Esophagus mucosa (tissue), 1 donor: Measurements from ENCODE around the gene FXYD3. TPM values are rescaled to one million over a fixed set of nuclear protein-coding genes. Genes with fewer than 3 reads are reported as not detected.
A peak's percentile ranks its signal among the peaks of the same experiment; 100 is the strongest.
"Not testable (repeated sequence)": the region's sequence is repeated elsewhere in the genome, so short reads cannot be mapped to it uniquely, and the experiment has no call there.

Experiments
- ATAC-seq: fragments of 200-7000 bp; cut with Tn5 transposase; one replicate; pipeline ENCODE4 v1.9.1; 2020
- total RNA-seq: library from RNA; stranded (reverse); gene quantifications from one replicate; pipeline ENCODE4 v1.2.4, GENCODE V29; 2023
- donor health status: DM: yes; HTN: yes; CAD: no.

FXYD3 gene
- total RNA-seq, 1 donor from 2014 or later, result 736 TPM

- ATAC-seq, result peak; percentile 35
Measured at GRCh38 chr19:35125749-35126623, 10.4 kb downstream of the FXYD3 start.

DNA sequence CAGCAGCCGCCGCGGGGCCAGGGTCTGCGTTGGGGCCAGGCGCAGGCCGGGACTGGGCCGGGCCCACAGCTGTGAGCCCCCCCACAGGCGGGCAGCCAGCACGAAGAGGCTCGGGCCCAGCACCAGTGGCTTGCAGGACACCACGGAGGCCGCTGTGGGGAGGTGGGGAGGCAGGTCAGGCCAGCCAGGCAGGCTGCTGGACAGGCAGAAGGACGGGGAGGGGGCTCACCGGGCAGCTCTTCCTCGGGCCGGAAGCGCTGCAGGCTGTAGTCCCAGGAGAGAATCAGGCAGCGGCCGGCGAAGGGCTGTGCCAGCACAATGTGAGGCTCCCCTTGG lies 11.0 kb downstream of the FXYD3 start:
- ATAC-seq, result no peak

- peak; percentile 53 for ATAC-seq
Measured at GRCh38 chr19:35127871-35128270, 12.2 kb downstream of the FXYD3 start.

DNA sequence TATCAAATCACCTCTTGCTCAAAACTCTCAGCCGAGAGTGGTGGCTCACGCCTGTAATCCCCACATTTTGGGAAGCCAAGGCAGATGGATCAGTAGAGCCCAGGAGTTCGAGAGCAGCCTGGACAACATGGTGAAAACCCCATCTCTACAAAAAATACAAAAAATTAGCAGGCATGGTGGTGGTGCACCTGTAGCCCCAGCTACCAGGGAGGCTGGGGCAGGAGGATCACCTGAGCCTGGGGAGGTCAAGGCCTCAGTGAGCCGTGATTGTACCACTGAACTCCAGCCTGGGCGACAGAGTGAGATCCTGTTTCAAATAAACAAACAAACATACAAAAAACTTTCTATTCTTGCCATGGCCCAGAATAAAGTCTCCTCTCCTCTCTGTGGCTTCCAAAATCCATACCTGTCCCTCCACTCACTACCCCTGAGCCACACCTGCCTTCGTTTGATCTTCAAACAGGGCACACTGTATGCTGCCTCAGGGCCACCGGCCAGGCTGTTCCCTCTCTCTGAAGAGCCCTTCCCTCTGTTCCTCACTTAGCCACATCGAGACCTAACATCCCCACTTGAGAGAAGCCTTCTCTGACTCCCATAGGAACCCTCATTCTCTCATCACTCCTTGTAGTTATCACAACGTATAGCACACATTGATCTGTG lies 12.9 kb downstream of the FXYD3 start:
- ATAC-seq, result no peak

GRCh38 chr19:35129724-35130274 lies 14.2 kb downstream of the FXYD3 start:
- not testable (repeated sequence) for ATAC-seq

- no peak for ATAC-seq
Measured at GRCh38 chr19:35130761-35131720, 15.4 kb downstream of the FXYD3 start.

GRCh38 chr19:35132254-35132653 lies 16.6 kb downstream of the FXYD3 start:
- ATAC-seq, result no peak

GRCh38 chr19:35133826-35134225 lies 18.2 kb downstream of the FXYD3 start:
- no peak for ATAC-seq

GRCh38 chr19:35134601-35135242 lies 19.1 kb downstream of the FXYD3 start, which contains the start of gene LGI4:
LGI4 (minus strand) TSS chr19:35135059; CDS start chr19:35134680, 379 bp downstream.
- no peak for ATAC-seq

GRCh38 chr19:35135389-35135909 lies 19.8 kb downstream of the FXYD3 start:
- peak; percentile 62 for ATAC-seq

GRCh38 chr19:35136231-35136630 lies 20.6 kb downstream of the FXYD3 start:
- ATAC-seq, result no peak

DNA sequence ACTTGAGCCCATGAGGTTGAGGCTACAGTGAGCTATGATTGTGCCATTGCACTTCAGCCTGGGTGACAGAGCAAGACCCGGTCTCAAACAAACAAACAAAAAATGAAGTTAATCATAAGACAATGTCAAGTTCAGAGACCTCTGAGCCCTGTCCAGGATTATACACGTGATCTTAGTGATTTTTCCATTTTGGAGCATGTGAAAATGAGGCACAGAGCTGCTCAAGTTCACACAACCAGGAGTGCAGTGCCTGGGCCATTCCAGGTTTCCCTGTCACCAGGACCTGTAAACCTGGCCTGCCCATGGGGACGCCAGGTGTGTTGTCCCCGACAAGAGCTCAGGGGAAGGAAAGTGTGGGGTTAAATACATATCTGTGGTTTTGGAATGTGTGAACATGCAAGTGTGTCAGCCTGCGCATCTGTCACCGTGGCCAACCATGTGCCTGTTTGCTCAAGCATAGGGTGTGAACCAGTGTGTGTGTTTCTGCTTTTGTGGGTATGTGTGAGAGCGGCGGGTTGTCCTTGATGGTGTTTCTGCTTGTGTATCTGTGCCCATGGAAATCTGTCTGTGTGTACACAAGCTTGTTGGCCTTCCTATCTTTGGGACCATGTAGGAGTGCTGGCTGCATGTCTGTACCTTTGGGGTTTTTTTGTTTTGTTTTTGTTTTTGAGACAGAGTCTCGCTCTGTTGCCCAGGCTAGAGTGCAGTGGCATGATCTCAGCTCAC lies 21.5 kb downstream of the FXYD3 start:
- ATAC-seq, result no peak

- ATAC-seq, result no peak
Measured at GRCh38 chr19:35138305-35138892, 22.8 kb downstream of the FXYD3 start, which contains the start of gene FXYD1. FXYD1 (plus strand) TSS chr19:35138824; CDS start chr19:35140080, 1,256 bp downstream.

- no peak for ATAC-seq
Measured at GRCh38 chr19:35140207-35140961, 24.8 kb downstream of the FXYD3 start.

DNA sequence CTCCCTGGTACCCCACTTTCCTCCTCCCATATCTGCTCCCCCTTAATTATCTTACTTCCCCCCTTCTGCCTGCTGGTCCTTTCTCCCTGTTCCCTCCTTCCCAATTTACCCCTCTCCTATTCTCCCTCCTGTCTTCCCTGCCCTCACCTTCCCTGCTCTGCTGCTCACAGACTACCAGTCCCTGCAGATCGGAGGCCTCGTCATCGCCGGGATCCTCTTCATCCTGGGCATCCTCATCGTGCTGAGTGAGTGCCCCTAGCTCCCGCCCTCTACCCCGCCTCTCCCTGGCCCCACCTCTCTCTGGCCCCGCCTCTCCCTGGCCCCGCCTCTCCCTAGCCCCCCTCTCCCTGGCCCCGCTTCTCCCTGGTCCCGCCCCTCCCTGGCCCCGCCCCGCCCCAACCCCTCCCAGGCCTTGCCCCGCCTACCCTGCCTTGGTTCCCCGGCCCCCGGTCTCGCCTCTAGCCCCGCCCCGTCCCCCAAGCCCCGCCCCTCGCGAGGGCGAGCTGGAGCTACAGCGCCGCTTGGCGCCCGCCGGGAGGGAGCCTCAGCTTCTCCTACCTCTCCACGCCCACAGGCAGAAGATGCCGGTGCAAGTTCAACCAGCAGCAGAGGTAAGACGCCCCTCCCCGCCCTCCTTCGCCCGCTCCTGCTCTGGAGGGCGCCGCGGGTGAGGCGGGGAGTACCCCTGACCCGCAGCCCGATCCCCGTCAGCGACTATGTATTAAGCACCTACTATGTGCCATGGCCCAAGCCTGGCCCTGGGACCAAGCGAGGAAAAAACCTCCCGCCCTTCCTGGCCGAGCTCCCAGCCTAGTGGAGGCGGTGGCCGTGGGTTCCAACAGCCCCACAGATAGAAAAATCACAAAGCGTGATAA lies 25.6 kb downstream of the FXYD3 start:
- ATAC-seq, result peak; percentile 88

DNA sequence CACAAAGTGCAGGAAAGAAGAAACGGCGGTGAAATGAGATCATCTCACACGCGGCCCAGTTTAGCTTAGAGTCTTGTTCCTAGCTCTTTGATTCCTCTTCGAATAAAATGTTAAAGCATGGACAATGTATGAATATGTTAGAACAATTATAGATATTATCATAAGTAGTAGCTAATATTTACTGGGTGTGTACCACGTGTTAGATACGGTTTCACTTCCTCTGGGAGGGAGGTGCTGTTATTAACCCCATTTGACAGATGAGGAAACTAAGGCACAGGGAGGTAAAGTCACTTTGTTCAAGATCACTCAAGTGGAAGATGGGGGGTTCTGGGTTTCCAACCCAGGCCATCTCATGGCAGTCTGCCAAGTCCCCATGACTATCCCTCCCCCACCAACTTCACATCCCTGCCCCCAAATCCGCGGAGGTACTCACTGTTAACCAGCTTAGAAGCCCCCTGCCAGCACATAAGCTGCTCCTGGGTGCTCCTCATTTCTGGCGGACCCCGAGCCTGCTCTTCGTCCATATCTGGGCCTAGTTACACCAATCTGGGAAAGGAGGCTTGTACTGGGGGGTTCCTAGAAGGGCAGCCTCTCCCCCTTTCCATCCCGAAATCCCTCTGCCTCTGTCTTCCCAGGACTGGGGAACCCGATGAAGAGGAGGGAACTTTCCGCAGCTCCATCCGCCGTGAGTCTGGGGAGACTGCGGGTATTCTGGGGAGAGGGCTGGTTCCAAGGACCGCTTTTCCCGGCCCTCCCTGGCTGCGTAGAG lies 26.4 kb downstream of the FXYD3 start:
- no peak for ATAC-seq

GRCh38 chr19:35142606-35143230 lies 27.1 kb downstream of the FXYD3 start:
- peak; percentile 4 for ATAC-seq
